ENCODE data around the gene SKOR1. TPM values are rescaled to one million over a fixed set of nuclear protein-coding genes. Genes with fewer than 3 reads are reported as not detected.

SKOR1 gene
- total and polyA plus RNA-seq, 2 of the 4 experiments (the other 2 are of a cell fraction) = 0.03 TPM; not detected in 1

GRCh38 chr15:67845974-67846373 lies 20.7 kb downstream of the SKOR1 start:
- WGBS, 2 experiments (ENCODE audit: extremely low coverage in 2 of 2, insufficient read length in 1 of 2) = 83% methylated on average over 1 of the region's 5 CpGs; no CpG with 5 or more reads in 1 of the 2 experiments
- Histone ChIP-seq H3K23ac (ENCODE audit: low read depth, low read length) (no peak overlapping the region), H3K4me1 (ENCODE audit: control insufficient read depth, insufficient read depth, low read length) (peaks cover 14% of the 10 kb centered on the region; the same call in 1 of the 2 replicates), H2BK5ac (ENCODE audit: low read depth, low read length, poor library complexity, severe bottlenecking) (no peak overlapping the region), H2BK20ac (ENCODE audit: low read depth, low read length) (no peak overlapping the region), H3K9me1 (ENCODE audit: insufficient read depth, low read length) (0 out of 2 replicates have a peak, but pooled peaks cover 3% of the 10 kb centered on the region), H2AFZ (replicated peaks; ENCODE audit: low read length, poor library complexity) (no peak overlapping the region), H3K4me2 (ENCODE audit: low read depth, low read length) (no peak overlapping the region), H2BK15ac (ENCODE audit: low read depth, low read length) (no peak overlapping the region), H4K91ac (ENCODE audit: insufficient read depth, low read depth, low read length) (no peak overlapping the region), H3K9me3 (ENCODE audit: control insufficient read depth, insufficient read depth, low read length) (no peaks in the 10 kb centered on the region), H3K36me3 (ENCODE audit: control insufficient read depth, insufficient read depth, low read length) (no peaks in the 10 kb centered on the region), H4K5ac (ENCODE audit: low read depth, low read length) (no peak overlapping the region), H3K79me1 (ENCODE audit: low read depth in 1 of 2, low read length in 2 of 2) (no peaks in the 10 kb centered on the region), H2AK9ac (replicated peaks; ENCODE audit: low read depth, low read length, poor library complexity) (no peak overlapping the region), H3K18ac (ENCODE audit: low read depth, low read length) (no peak overlapping the region), H4K20me1 (ENCODE audit: insufficient read depth, low read length) (no peaks in the 10 kb centered on the region), H3K14ac (replicated peaks; ENCODE audit: low read depth, low read length) (no peak overlapping the region), H3K4me3 (ENCODE audit: insufficient read depth, low read depth, low read length) (no peak overlapping the region), H3K27me3 (ENCODE audit: control insufficient read depth, insufficient read depth, low read length) (peaks cover 3% of the 10 kb centered on the region; the same call in 1 of the 2 replicates), H2AK5ac (ENCODE audit: low read depth, low read length) (no peak overlapping the region), H3K27ac (ENCODE audit: insufficient read depth, low read length) (no peak overlapping the region), H3K9ac (ENCODE audit: low read depth, low read length) (no peak overlapping the region), H3K56ac (ENCODE audit: extremely low read depth, insufficient read depth, low read length) (no peak overlapping the region), H3K4ac (ENCODE audit: low read depth, low read length) (no peak overlapping the region), H2BK120ac (ENCODE audit: low read depth, low read length) (no peak overlapping the region), H4K8ac (ENCODE audit: low read depth in 2 of 2, low read length in 2 of 2) (no peak overlapping the region)
- no TSS peak for BruUV-seq (replicated peaks)
- TF ChIP-seq CTCF (conservative IDR thresholded peaks at IDR 0.05; ENCODE audit: low read depth, low read length) (no peak), CHD1 (IDR thresholded peaks at IDR 0.05; ENCODE audit: low read depth, low read length) (no peak), RFX5 (IDR thresholded peaks at IDR 0.05; ENCODE audit: low read depth, low read length) (no peak), RAD21 (IDR thresholded peaks at IDR 0.05; ENCODE audit: low read length) (no peak), NFE2L2 (IDR thresholded peaks at IDR 0.05; ENCODE audit: low read depth, low read length) (no peak), POLR2A (IDR thresholded peaks at IDR 0.05; ENCODE audit: low read depth, low read length) (no peak), MAZ (IDR thresholded peaks at IDR 0.05; ENCODE audit: borderline replicate concordance, low read depth, low read length) (no peak), BHLHE40 (IDR thresholded peaks at IDR 0.05; ENCODE audit: low read depth, low read length) (no peak), MAFK (IDR thresholded peaks at IDR 0.05; ENCODE audit: low read depth, low read length) (no peak)
- CTCF ChIA-PET = no interaction called here
- no peak for DNase-seq
- dilution Hi-C loops (cut with HindIII; ENCODE audit: low sequenced_read_pairs, unreplicated experiment) (no loop called here), intact Hi-C loops (cut with micrococcal nuclease) (no loop called here), in situ Hi-C loops (cut with MboI; ENCODE audit: low sequenced_read_pairs) (no loop called here)
- POLR2A ChIA-PET (ENCODE audit: unreplicated experiment) = no interaction called here
- no peak for ATAC-seq (ENCODE audit: low read depth)
